ENCODE measurements around the gene MGA. TPM values are rescaled to one million over a fixed set of nuclear protein-coding genes. Genes with fewer than 3 reads are reported as not detected.

MGA gene
- total RNA-seq, 1 donor from 2014 or later: 43.1 TPM

- no peak for TF ChIP-seq CTCF (IDR thresholded peaks at IDR 0.05; ENCODE audit: insufficient read depth, low read length, poor library complexity, severe bottlenecking)
- no peak for DNase-seq (ENCODE audit: low read depth)
- Histone ChIP-seq H3K36me3 (ENCODE audit: control insufficient read depth, insufficient read depth, low read length) (peaks cover 7% of the 10 kb centered on the region), H3K27me3 (ENCODE audit: control insufficient read depth, insufficient read depth, low read length) (no peaks in the 10 kb centered on the region), H3K4me3 (ENCODE audit: low read depth, low read length) (no peak overlapping the region)
These were observed 160.7 kb downstream of the MGA start for GRCh38 chr15:41820791-41821423.

GRCh38 chr15:41821831-41822230 is 161.6 kb downstream of the MGA start:
- Histone ChIP-seq H3K36me3 (ENCODE audit: control insufficient read depth, insufficient read depth, low read length) (peaks cover 7% of the 10 kb centered on the region), H3K27me3 (ENCODE audit: control insufficient read depth, insufficient read depth, low read length) (no peaks in the 10 kb centered on the region), H3K4me3 (ENCODE audit: low read depth, low read length) (no peak overlapping the region)
- no peak for TF ChIP-seq CTCF (IDR thresholded peaks at IDR 0.05; ENCODE audit: insufficient read depth, low read length, poor library complexity, severe bottlenecking)
- no peak for DNase-seq (ENCODE audit: low read depth)

- DNase-seq (ENCODE audit: low read depth): no peak
- no peak overlapping the region for H3K4me3 ChIP-seq (ENCODE audit: low read depth, low read length)
- peaks cover 6% of the 10 kb centered on the region for H3K36me3 ChIP-seq (ENCODE audit: control insufficient read depth, insufficient read depth, low read length)
- no peak for TF ChIP-seq CTCF (IDR thresholded peaks at IDR 0.05; ENCODE audit: insufficient read depth, low read length, poor library complexity, severe bottlenecking)
- no peaks in the 10 kb centered on the region for H3K27me3 ChIP-seq (ENCODE audit: control insufficient read depth, insufficient read depth, low read length)
These were observed 162.3 kb downstream of the MGA start for GRCh38 chr15:41822471-41822870.

Other genes starting within 250 kb of the MGA start
- 21.3 and 27.9 TPM in 2 replicates for gene RTF1, start 243.3 kb upstream of the MGA start, total RNA-seq
- gene ITPKA, start 166.5 kb upstream of the MGA start, total RNA-seq: 115 and 117 TPM in 2 replicates
- 7.9 and 11.5 TPM in 2 replicates for gene LTK, start 146.6 kb upstream of the MGA start, total RNA-seq
- 30.8 and 48.9 TPM in 2 replicates for gene RPAP1, start 116.1 kb upstream of the MGA start, total RNA-seq
- 5.2 and 10.7 TPM in 2 replicates for gene TYRO3, start 101.2 kb upstream of the MGA start, total RNA-seq
- 11.9 and 16.5 TPM in 2 replicates for gene MAPKBP1, start 114.1 kb downstream of the MGA start, total RNA-seq
- 14.0 and 16.0 TPM in 2 replicates for gene JMJD7, start 167.7 kb downstream of the MGA start, total RNA-seq
- gene PLA2G4B, start 178.4 kb downstream of the MGA start, total RNA-seq: 2.3 and 3.4 TPM in 2 replicates
- 0.14 and 0.17 TPM in 2 replicates for gene SPTBN5, start 233.6 kb downstream of the MGA start, total RNA-seq